Measurements from ENCODE around the gene BIN1.
"Not testable (repeated sequence)": the region's sequence is repeated elsewhere in the genome, so short reads cannot be mapped to it uniquely, and the experiment has no call there.

BIN1 gene

DNA sequence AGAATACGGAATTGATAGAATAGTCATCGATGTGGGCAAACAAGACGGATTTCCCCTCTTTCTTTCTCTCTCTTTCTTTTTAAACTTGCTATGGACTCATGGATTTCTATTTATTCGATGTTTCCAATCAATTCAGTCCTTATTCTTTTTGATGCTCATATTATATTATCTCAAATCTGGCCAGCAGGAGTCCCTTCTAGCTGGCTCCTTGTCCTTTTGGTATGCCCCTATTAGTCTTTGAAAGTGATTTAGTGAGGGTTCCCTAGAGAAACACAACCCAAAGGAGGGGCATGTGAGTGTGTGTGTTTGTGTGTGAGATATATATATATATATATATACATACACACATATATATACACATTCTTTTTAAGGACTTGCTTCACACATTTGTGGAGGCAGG is 23.5 kb upstream of the BIN1 start:
- no peak overlapping the region for H3K4me3 ChIP-seq (ENCODE audit: low read depth in 1 of 2, low read length in 2 of 2)
- no peak overlapping the region for H3K27ac ChIP-seq (ENCODE audit: low read depth, low read length)
- no peaks in the 10 kb centered on the region for H3K36me3 ChIP-seq (ENCODE audit: insufficient read depth, low read length)
- no peaks in the 10 kb centered on the region for H3K27me3 ChIP-seq (ENCODE audit: control insufficient read depth in 1 of 2, insufficient read depth in 2 of 2, low read length in 2 of 2)
- no peaks in the 10 kb centered on the region for H3K4me1 ChIP-seq (ENCODE audit: insufficient read depth, low read length)
- no peak overlapping the region for H3K9ac ChIP-seq (ENCODE audit: low read length)
- H3K9me3 ChIP-seq (ENCODE audit: low read length) = no peaks in the 10 kb centered on the region

DNA sequence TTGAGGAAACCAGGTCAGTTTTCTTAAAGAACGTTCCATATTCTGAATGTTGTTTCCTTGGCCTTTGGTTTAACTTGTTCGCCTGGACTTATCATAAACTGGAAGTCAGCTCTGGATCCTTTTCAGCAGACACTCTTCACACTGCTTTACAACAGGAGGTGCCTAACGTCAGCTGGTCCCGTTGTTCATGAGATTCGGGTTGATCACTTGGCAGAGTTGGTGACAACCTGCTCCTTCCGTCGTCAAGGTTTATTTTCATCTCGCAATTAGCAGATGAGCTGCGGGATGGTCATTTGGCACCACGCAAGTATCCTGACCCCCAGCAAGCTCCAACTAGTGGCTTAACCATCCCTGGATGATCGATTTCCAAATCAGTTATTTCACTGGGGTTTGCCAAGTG is 23.0 kb upstream of the BIN1 start:
- H3K27me3 ChIP-seq (ENCODE audit: control insufficient read depth in 1 of 2, insufficient read depth in 2 of 2, low read length in 2 of 2) = no peaks in the 10 kb centered on the region
- no peak overlapping the region for H3K9ac ChIP-seq (ENCODE audit: low read length)
- no peaks in the 10 kb centered on the region for H3K4me1 ChIP-seq (ENCODE audit: insufficient read depth, low read length)
- no peak overlapping the region for H3K27ac ChIP-seq (ENCODE audit: low read depth, low read length)
- H3K36me3 ChIP-seq (ENCODE audit: insufficient read depth, low read length) = no peaks in the 10 kb centered on the region
- H3K9me3 ChIP-seq (ENCODE audit: low read length) = no peaks in the 10 kb centered on the region
- no peak overlapping the region for H3K4me3 ChIP-seq (ENCODE audit: low read depth in 1 of 2, low read length in 2 of 2)

DNA sequence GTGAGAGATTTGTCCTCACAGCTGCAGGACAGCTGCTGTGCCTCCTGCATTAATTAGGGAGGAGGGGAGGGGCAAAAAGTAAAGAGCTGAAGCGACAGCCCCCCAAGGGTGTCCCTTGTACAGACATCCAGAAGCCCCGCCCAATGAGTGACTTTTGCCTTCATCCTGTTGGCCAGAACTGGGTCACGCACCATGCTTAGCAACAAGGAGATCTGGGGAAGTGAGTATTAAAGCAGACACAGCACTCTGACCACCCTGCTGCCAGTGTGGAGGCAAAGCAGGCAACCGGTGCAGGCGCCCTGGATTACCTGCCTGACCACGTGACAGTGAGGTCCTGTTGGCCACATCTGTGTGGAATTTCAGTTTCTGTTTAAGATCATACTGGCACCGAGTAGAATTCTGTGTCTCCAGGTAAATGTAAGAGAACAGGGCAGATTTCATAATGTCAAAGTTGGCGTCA is 21.5 kb upstream of the BIN1 start:
- Histone ChIP-seq H3K9ac (ENCODE audit: low read length) (no peak overlapping the region), H3K4me3 (ENCODE audit: low read depth in 1 of 2, low read length in 2 of 2) (no peak overlapping the region), H3K4me1 (ENCODE audit: insufficient read depth, low read length) (no peaks in the 10 kb centered on the region), H3K36me3 (ENCODE audit: insufficient read depth, low read length) (no peaks in the 10 kb centered on the region), H3K27ac (ENCODE audit: low read depth, low read length) (no peak overlapping the region), H3K9me3 (ENCODE audit: low read length) (no peaks in the 10 kb centered on the region), H3K27me3 (ENCODE audit: control insufficient read depth in 1 of 2, insufficient read depth in 2 of 2, low read length in 2 of 2) (no peaks in the 10 kb centered on the region)

DNA sequence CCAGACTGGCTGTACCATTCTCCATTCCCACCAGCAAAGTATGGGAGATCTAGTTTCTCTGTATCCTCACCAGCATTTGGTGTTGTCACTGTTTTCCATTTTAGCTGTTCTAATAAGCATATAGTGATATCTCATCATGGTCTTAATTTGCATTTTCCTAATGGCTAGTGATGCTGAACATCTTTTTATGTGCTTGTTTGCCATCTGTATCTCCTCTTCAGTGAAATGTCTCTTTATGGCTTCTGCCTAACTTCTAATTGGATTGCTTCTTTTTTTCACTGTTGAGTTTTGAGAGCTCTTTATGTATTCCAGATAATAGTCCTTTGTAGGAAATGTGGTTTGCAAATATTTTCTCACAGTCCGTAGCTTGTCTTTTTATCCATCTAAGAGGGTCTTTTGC is 18.9 kb upstream of the BIN1 start:
- H3K27ac ChIP-seq (ENCODE audit: low read depth, low read length) = no peak overlapping the region
- no peaks in the 10 kb centered on the region for H3K36me3 ChIP-seq (ENCODE audit: insufficient read depth, low read length)
- H3K9ac ChIP-seq (ENCODE audit: low read length) = no peak overlapping the region
- no peak overlapping the region for H3K4me3 ChIP-seq (ENCODE audit: low read depth in 1 of 2, low read length in 2 of 2)
- no peaks in the 10 kb centered on the region for H3K27me3 ChIP-seq (ENCODE audit: control insufficient read depth in 1 of 2, insufficient read depth in 2 of 2, low read length in 2 of 2)
- H3K4me1 ChIP-seq (ENCODE audit: insufficient read depth, low read length) = peaks cover 6% of the 10 kb centered on the region
- H3K9me3 ChIP-seq (ENCODE audit: low read length) = no peaks in the 10 kb centered on the region

DNA sequence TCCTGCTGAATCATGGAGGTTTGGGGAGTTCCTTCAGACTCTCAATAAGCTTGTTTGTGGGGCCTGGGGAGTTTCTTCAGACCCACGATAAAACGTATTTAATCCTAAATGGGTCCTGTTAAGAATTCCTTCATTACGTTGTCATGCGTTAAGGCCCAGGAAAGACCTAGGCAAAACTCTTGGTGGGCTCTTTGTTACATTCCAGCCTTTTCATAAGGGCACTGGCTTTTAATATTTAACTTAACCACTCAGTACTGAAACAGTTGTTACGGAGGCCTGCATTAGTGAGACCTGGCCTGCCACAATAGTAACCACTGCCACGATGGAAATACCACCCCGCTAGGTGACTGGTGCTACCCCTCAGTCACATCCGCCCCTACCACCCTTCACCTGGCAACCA is 17.5 kb upstream of the BIN1 start:
- Histone ChIP-seq H3K27me3 (ENCODE audit: control insufficient read depth in 1 of 2, insufficient read depth in 2 of 2, low read length in 2 of 2) (no peaks in the 10 kb centered on the region), H3K9me3 (ENCODE audit: low read length) (no peaks in the 10 kb centered on the region), H3K27ac (ENCODE audit: low read depth, low read length) (no peak overlapping the region), H3K9ac (ENCODE audit: low read length) (no peak overlapping the region), H3K4me3 (ENCODE audit: low read depth in 1 of 2, low read length in 2 of 2) (no peak overlapping the region), H3K4me1 (ENCODE audit: insufficient read depth, low read length) (peaks cover 9% of the 10 kb centered on the region), H3K36me3 (ENCODE audit: insufficient read depth, low read length) (no peaks in the 10 kb centered on the region)

DNA sequence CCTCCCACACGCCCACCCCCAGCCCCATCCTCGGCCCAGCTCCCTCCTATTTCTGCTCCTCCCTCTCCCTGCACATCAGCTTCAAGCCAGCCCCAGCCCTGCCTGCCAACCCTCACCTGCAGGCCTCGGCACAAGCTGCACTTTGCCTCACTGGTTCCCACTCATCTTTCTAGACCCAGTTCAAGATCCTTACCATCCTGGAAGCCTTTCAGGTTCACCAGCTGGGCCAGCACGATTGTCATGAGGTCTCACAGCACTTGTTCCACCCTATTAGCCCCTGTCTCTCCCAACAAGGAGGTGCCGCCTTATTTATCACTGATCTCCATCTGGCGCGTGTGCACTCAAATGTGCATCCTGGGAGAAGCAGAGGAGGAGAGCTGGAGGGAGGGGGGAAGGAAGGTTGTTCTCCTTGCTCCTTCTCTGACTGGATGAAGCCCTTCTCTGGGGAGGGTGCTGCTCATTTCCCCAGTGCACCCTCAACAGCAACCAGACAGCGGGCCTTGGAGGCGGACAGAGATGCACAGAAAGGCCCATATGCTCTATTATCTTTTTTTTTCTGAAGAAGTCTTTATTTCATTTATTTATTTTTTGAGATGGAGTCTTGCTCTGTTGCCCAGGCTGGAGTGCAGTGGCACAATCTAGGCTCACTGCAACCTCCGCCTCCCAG is 15.5 kb upstream of the BIN1 start:
- H3K36me3 ChIP-seq (ENCODE audit: insufficient read depth, low read length) = no peaks in the 10 kb centered on the region
- H3K4me1 ChIP-seq (ENCODE audit: insufficient read depth, low read length) = peaks cover 9% of the 10 kb centered on the region
- no peak overlapping the region for H3K9ac ChIP-seq (ENCODE audit: low read length)
- H3K4me3 ChIP-seq (ENCODE audit: low read depth in 1 of 2, low read length in 2 of 2) = no peak overlapping the region
- no peaks in the 10 kb centered on the region for H3K9me3 ChIP-seq (ENCODE audit: low read length)
- H3K27me3 ChIP-seq (ENCODE audit: control insufficient read depth in 1 of 2, insufficient read depth in 2 of 2, low read length in 2 of 2) = no peaks in the 10 kb centered on the region
- H3K27ac ChIP-seq (ENCODE audit: low read depth, low read length) = no peak overlapping the region

DNA sequence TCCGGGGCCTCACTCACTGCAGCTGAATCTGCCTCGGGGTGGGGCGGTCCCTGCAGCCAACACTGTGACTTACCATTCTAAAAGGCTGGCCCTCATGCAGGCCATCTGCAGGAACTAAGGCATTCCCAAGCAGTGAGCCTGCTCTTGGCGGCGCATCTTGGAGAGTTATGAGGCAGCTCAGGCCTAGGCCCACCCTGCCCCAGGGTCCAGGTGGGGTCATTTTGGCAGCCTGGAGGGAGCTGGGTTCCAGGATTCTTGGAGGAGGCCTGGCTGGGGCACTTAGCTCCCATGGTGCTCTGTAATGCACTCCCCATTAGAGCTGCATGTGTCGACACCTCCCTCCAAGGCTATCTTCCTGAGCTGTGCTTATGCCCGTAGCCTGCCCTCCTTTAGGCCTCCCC is 14.8 kb upstream of the BIN1 start:
- no peaks in the 10 kb centered on the region for H3K27me3 ChIP-seq (ENCODE audit: control insufficient read depth in 1 of 2, insufficient read depth in 2 of 2, low read length in 2 of 2)
- H3K9ac ChIP-seq (ENCODE audit: low read length) = no peak overlapping the region
- H3K36me3 ChIP-seq (ENCODE audit: insufficient read depth, low read length) = no peaks in the 10 kb centered on the region
- peaks cover 9% of the 10 kb centered on the region for H3K4me1 ChIP-seq (ENCODE audit: insufficient read depth, low read length)
- H3K27ac ChIP-seq (ENCODE audit: low read depth, low read length) = no peak overlapping the region
- no peak overlapping the region for H3K4me3 ChIP-seq (ENCODE audit: low read depth in 1 of 2, low read length in 2 of 2)
- H3K9me3 ChIP-seq (ENCODE audit: low read length) = no peaks in the 10 kb centered on the region

DNA sequence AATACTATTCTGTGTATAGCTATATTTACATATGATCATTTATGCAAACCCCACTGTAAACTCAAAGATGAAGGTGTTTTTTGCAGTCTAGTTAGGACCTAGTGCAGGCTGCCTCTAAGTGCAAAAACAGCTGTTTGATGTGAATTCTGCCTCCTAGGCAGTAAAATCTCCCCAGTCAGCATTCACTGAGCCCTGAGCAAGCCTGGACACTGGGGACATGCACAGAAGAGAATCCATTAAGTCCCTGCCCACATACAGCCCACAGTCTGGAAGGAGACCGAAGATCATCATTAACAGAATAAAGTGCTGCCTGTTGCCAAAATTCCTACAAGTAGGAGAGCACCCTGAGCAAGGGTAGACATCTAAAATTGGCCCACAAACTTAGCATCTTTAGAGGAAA is 14.4 kb upstream of the BIN1 start:
- Histone ChIP-seq H3K9me3 (ENCODE audit: low read length) (no peaks in the 10 kb centered on the region), H3K4me3 (ENCODE audit: low read depth in 1 of 2, low read length in 2 of 2) (no peak overlapping the region), H3K9ac (ENCODE audit: low read length) (no peak overlapping the region), H3K27ac (ENCODE audit: low read depth, low read length) (no peak overlapping the region), H3K36me3 (ENCODE audit: insufficient read depth, low read length) (no peaks in the 10 kb centered on the region), H3K27me3 (ENCODE audit: control insufficient read depth in 1 of 2, insufficient read depth in 2 of 2, low read length in 2 of 2) (no peaks in the 10 kb centered on the region), H3K4me1 (ENCODE audit: insufficient read depth, low read length) (peaks cover 9% of the 10 kb centered on the region)

DNA sequence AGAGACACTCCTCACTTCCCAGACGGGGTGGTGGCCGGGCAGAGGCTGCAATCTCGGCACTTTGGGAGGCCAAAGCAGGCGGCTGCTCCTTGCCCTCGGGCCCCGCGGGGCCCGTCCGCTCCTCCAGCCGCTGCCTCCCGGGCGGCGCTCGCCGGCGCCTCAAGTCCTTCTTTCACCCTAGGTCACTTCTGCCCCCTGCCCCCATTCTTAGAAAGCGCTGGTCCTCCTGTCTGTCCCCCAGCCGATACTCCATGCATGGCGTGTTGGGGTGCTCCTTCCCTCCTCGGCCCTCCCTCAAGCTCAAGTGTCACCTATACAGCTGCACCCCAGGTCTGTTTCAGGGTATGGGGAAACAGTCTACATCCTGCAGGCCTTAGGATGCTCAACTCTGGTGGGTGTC is 13.5 kb upstream of the BIN1 start:
- not testable (repeated sequence) for H3K4me1 ChIP-seq (ENCODE audit: insufficient read depth, low read length); H3K36me3 ChIP-seq (ENCODE audit: insufficient read depth, low read length); H3K9me3 ChIP-seq (ENCODE audit: low read length); H3K27ac ChIP-seq (ENCODE audit: low read depth, low read length); H3K9ac ChIP-seq (ENCODE audit: low read length); H3K4me3 ChIP-seq (ENCODE audit: low read depth in 1 of 2, low read length in 2 of 2); H3K27me3 ChIP-seq (ENCODE audit: control insufficient read depth in 1 of 2, insufficient read depth in 2 of 2, low read length in 2 of 2)

DNA sequence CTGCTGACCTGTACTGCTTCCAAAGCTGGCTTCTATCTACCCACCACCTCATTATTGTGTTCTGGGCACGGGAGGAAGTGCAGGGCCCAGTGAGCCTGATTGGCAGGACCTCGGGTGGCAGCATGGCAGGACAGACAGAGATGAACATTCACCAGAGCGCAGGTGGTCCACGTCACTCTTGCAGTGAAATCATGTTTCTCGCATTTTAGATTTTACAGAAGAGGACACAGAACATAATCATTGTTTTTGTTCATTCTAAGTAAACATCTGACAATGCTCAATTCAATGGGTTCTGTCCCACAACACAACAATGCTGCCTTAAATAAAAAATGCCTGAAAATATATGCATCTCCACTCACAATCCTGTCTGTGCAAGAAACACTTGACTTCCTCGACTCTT is 11.5 kb upstream of the BIN1 start:
- H3K4me3 ChIP-seq (ENCODE audit: low read depth in 1 of 2, low read length in 2 of 2) = no peak overlapping the region
- H3K36me3 ChIP-seq (ENCODE audit: insufficient read depth, low read length) = no peaks in the 10 kb centered on the region
- no peak overlapping the region for H3K27ac ChIP-seq (ENCODE audit: low read depth, low read length)
- no peaks in the 10 kb centered on the region for H3K9me3 ChIP-seq (ENCODE audit: low read length)
- H3K4me1 ChIP-seq (ENCODE audit: insufficient read depth, low read length) = peaks cover 9% of the 10 kb centered on the region
- no peaks in the 10 kb centered on the region for H3K27me3 ChIP-seq (ENCODE audit: control insufficient read depth in 1 of 2, insufficient read depth in 2 of 2, low read length in 2 of 2)
- no peak overlapping the region for H3K9ac ChIP-seq (ENCODE audit: low read length)

DNA sequence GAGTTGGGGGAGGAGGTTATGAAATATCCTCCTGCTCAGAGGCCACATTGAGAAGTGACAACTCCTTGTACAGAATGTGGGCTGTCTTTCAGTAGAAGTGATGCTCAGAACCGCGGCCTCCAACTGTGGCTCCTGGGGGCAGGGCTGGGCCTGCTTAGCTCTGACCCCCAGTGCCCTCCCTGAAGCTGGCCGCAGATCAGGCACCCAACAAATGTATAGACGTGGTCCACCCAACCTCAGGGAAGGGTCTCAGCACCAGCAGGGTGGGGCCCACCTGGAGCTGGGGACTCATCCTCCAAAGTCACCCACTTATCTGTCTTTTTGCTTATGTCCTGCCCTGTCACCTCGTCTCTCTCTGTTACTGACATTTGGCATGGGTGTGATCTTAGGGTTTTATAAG is 11.1 kb upstream of the BIN1 start:
- no peaks in the 10 kb centered on the region for H3K36me3 ChIP-seq (ENCODE audit: insufficient read depth, low read length)
- no peak overlapping the region for H3K27ac ChIP-seq (ENCODE audit: low read depth, low read length)
- no peak overlapping the region for H3K9ac ChIP-seq (ENCODE audit: low read length)
- no peak overlapping the region for H3K4me3 ChIP-seq (ENCODE audit: low read depth in 1 of 2, low read length in 2 of 2)
- no peaks in the 10 kb centered on the region for H3K9me3 ChIP-seq (ENCODE audit: low read length)
- H3K4me1 ChIP-seq (ENCODE audit: insufficient read depth, low read length) = peaks cover 9% of the 10 kb centered on the region
- no peaks in the 10 kb centered on the region for H3K27me3 ChIP-seq (ENCODE audit: control insufficient read depth in 1 of 2, insufficient read depth in 2 of 2, low read length in 2 of 2)

DNA sequence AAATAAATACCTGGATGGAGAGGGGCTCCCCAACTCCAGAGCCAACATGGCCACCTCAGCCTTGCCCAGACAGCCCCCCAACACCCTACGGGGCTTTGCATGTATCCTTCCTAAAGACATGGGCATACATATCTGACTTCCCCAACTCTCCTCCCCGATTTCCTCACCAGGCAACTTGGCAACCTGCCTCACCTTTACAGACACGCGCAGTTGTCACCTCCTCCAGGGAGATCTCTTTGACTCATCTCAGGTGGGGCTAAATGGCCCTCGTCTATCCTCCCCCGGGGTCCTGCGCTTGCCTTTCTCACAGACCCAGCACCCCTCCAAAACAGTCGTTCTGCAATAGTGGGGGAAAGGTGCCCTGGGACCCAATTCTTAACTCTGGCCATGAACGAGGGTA is 10.6 kb upstream of the BIN1 start:
- no peak overlapping the region for H3K9ac ChIP-seq (ENCODE audit: low read length)
- no peaks in the 10 kb centered on the region for H3K9me3 ChIP-seq (ENCODE audit: low read length)
- no peak overlapping the region for H3K4me3 ChIP-seq (ENCODE audit: low read depth in 1 of 2, low read length in 2 of 2)
- H3K36me3 ChIP-seq (ENCODE audit: insufficient read depth, low read length) = no peaks in the 10 kb centered on the region
- no peaks in the 10 kb centered on the region for H3K27me3 ChIP-seq (ENCODE audit: control insufficient read depth in 1 of 2, insufficient read depth in 2 of 2, low read length in 2 of 2)
- peaks cover 9% of the 10 kb centered on the region for H3K4me1 ChIP-seq (ENCODE audit: insufficient read depth, low read length)
- no peak overlapping the region for H3K27ac ChIP-seq (ENCODE audit: low read depth, low read length)
